Heart left ventricle (tissue), 16 donors: Measurements from ENCODE around the gene POU2AF1. TPM values are rescaled to one million over a fixed set of nuclear protein-coding genes. Genes with fewer than 3 reads are reported as not detected.
A peak's percentile ranks its signal among the peaks of the same experiment; 100 is the strongest.

Experiments used
- ATAC-seq, 4 donors: fragments of 200-7000 bp; cut with Tn5 transposase; one replicate each; pipeline ENCODE4 v1.9.1; 2020 to 2022; ENCODE audit warnings: moderate library complexity in 4 of 4, mild to moderate bottlenecking in 3 of 4, moderate number of reproducible peaks in 1 of 4
- DNase-seq, 5 donors: peaks; one replicate each; pipeline ENCODE4 v3.0.0-alpha.2; 2020
- H3K27ac ChIP-seq, 12 donors: fragments of 200-600 bp; sonication (generic) in 4 of 12; one replicate each; pipeline versions ENCODE4 v1.5.0 to v1.8.0; 2016 to 2022; ENCODE audit warnings: mild to moderate bottlenecking in 2 of 12
- H3K27me3 ChIP-seq, 9 donors: fragments of 200-600 bp; sonication (generic) in 2 of 9; one replicate each; pipeline versions ENCODE4 v1.5.1 to v1.8.0; 2016 to 2022; ENCODE audit warnings: mild to moderate bottlenecking in 3 of 9
- H3K36me3 ChIP-seq, 9 donors: fragments of 200-600 bp; sonication (generic) in 2 of 9; one replicate each; pipeline versions ENCODE4 v1.5.0 to v1.8.0; 2018 to 2022; ENCODE audit warnings: mild to moderate bottlenecking in 2 of 9
- H3K4me1 ChIP-seq, 12 donors: fragments of 200-600 bp; sonication (generic) in 4 of 12; one replicate each; pipeline versions ENCODE4 v1.5.0 to v1.8.0; 2016 to 2022; ENCODE audit warnings: mild to moderate bottlenecking in 3 of 12
- H3K4me3 ChIP-seq, 12 donors: fragments of 200-600 bp; sonication (generic) in 4 of 12; one replicate each; pipeline versions ENCODE4 v1.5.0 to v1.8.0; 2017 to 2022; ENCODE audit warnings: mild to moderate bottlenecking in 9 of 12, moderate library complexity in 4 of 12
- H3K9me3 ChIP-seq, 12 donors: fragments of 200-600 bp; sonication (generic) in 4 of 12; one replicate each; pipeline versions ENCODE4 v1.5.0 to v1.8.0; 2016 to 2022; ENCODE audit warnings: mild to moderate bottlenecking in 1 of 12
- POLR2A ChIP-seq, 2 donors: fragments of 450-650 bp; IDR thresholded peaks; one replicate each; pipeline ENCODE4 v1.6.1; 2017; ENCODE audit warnings: antibody characterized with exemption in 2 of 2, mild to moderate bottlenecking in 2 of 2, moderate library complexity in 2 of 2
- WGBS, 4 donors: extraction: QIAGEN DNeasy Blood & Tissue Kit in 2 of 4; methylation state at CpG; one replicate each; pipeline versions ENCODE4 v1.1.5 to v1.1.7; 2013 to 2018; 5-methylcytosine and 5-hydroxymethylcytosine counted together
- intact Hi-C, 10 donors: fragments of 100-400 bp; cut with DNase I; formaldehyde crosslinking; loops; one replicate each; pipeline versions ENCODE4 v1.11.1 to v1.14.2; 2022
- polyA plus RNA-seq, 2 donors: library from polyadenylated mRNA; stranded (reverse); fragments of 200-250 nt; gene quantifications; one replicate each; pipeline ENCODE4 v1.2.3, GENCODE V29; 2013
- total RNA-seq, 9 donors: library from RNA; depleted of rRNA in 2 of 9; stranded (reverse); fragments of >200 nt in 2 of 9; fragmentation: NEBNext Ultra II Directional in 3 of 9; extraction: Animal tissue kit (Norgen Biotek cat#: 25700) in 3 of 9; gene quantifications; one replicate each; pipeline versions ENCODE4 v1.1.0 to v1.2.4, GENCODE V29; 2016 to 2023
- TF ChIP-seq, protein P1 (sequence below), 12 donors: fragments of 200-600 bp; sonication (generic) in 4 of 12; IDR thresholded peaks; one replicate each; pipeline versions ENCODE4 v1.5.0 to v1.8.0; 2018 to 2022; ENCODE audit warnings: antibody characterized with exemption in 12 of 12, mild to moderate bottlenecking in 5 of 12
- donor health status: ischemic (EF 13 %, LVEDD 7.1; RV severe dilation, severe dysfunction).
- donor health status: healthy with polysubstance abuse.
- donor health status: DM: no; HTN: yes; CAD: no.
- donor health status: DM: no; HTN: no; CAD: no.
- donor health status: ischemic (EF 25% LVEDD 6.9; RV normal size, moderate dysfunction).
- donor health status: ischemic (EF 25% LVEDD 5.7; RV mildly dilated, moderate dysfunction).
- donor health status: healthy.
- donor health status: DM: yes; HTN: yes; CAD: no.
- donor health status: ischemic (EF 35%, LVEDD 5.7; RV mildly dilated, moderate dysfunction).
- donor health status: nonischemic (EF 11% LVEDD 7.7; RV severe dilation, severe dysfunction).
- donor health status: DM: yes; HTN: yes; CAD: no.
- donor health status: PGD.
- donor health status: ischemic (EF 29% LVEDD 5.4; RV normal size, mild dysfunction).
- donor health status: nonischemic (EF 23%, LVEDD 6.1; RV moderate dilation, normal function).

POU2AF1 gene
- total and polyA plus RNA-seq, 11 donors: 0.07 to 1.3 (median 0.24) TPM; not detected in 7

DNA sequence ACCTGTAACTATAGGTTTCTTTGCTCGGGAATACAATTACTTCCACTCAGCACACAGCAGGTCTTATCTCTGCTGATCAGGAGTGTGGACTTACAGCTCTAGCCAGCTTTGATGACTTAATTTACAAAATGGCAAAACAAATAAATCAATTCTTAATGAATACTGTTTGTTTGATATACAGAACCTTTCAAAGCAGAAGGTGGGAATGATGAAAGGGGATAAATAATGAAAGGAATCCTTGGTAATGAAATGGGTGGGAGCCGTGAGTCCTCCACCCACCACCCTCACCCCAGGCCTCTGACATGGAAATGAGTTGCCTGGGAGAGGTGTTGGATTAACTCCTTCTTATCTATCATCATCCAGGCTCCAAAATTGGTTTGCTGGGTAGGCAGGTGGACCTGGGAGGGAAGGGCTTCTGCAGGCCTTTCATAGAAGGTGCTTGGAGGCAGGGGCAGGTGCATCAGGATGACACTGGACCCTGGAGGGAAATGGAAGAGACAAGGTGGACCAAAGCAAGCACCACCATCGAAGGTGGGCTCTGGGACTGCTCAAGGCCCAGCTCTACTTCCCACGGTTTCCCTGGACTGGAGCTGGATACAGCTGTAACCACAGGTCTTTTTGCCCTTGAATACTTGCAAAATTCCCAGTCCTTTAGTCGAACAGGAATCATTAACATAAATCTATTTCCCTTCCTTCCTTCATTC, 23.0 kb downstream of the POU2AF1 start:
- H3K4me3 ChIP-seq: no peak overlapping the region
- ATAC-seq (no peak), DNase-seq (no peak)
- 64 to 84% (median 69%) methylated on average over 5 of the region's 5 CpGs for WGBS, 4 donors
- H3K9me3 ChIP-seq: no peaks in the 10 kb centered on the region
- H3K36me3 ChIP-seq: no peaks in the 10 kb centered on the region
- peaks cover 0 to 8% (median 0%) of the 10 kb centered on the region in 12 donors for H3K4me1 ChIP-seq
- H3K27me3 ChIP-seq: no peaks in the 10 kb centered on the region
- TF ChIP-seq POLR2A (IDR thresholded peaks at IDR 0.05): no peak
- TF ChIP-seq, protein P1, sequence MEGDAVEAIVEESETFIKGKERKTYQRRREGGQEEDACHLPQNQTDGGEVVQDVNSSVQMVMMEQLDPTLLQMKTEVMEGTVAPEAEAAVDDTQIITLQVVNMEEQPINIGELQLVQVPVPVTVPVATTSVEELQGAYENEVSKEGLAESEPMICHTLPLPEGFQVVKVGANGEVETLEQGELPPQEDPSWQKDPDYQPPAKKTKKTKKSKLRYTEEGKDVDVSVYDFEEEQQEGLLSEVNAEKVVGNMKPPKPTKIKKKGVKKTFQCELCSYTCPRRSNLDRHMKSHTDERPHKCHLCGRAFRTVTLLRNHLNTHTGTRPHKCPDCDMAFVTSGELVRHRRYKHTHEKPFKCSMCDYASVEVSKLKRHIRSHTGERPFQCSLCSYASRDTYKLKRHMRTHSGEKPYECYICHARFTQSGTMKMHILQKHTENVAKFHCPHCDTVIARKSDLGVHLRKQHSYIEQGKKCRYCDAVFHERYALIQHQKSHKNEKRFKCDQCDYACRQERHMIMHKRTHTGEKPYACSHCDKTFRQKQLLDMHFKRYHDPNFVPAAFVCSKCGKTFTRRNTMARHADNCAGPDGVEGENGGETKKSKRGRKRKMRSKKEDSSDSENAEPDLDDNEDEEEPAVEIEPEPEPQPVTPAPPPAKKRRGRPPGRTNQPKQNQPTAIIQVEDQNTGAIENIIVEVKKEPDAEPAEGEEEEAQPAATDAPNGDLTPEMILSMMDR (IDR thresholded peaks at IDR 0.05): no peak
- H3K27ac ChIP-seq: no peak overlapping the region
- intact Hi-C loops: no loop called here

DNA sequence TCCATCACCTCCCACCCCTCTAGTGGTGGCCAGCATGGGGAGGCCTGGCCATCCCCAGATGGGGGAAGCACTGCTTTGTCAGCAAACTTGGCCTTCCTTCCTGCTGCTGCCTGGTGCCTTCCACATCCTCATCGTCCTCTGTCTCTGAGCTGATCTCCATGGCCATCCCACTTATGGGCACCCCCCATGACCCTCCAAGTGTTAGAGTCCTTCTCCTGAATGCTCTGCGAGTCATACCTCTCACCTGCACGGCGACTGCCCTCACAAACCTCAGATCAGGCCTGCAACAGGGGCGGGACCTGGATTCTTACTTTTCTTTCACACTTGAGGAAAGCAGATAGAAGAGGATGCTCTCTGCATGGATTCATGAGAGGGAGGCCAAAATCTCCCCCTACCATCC, 24.0 kb downstream of the POU2AF1 start:
- no peaks in the 10 kb centered on the region for H3K27me3 ChIP-seq
- ATAC-seq: no peak
- H3K4me3 ChIP-seq: no peak overlapping the region
- no peaks in the 10 kb centered on the region for H3K36me3 ChIP-seq
- no peaks in the 10 kb centered on the region for H3K9me3 ChIP-seq
- no peak overlapping the region for H3K27ac ChIP-seq
- WGBS, 4 donors: 84 to 89% (median 87%) methylated on average over 5 of the region's 5 CpGs
- DNase-seq: no peak
- no peak for TF ChIP-seq POLR2A (IDR thresholded peaks at IDR 0.05)
- TF ChIP-seq, protein P1 (IDR thresholded peaks at IDR 0.05): no peak
- intact Hi-C loops: no loop called here
- H3K4me1 ChIP-seq: peaks cover 0 to 9% (median 0%) of the 10 kb centered on the region in 12 donors

DNA sequence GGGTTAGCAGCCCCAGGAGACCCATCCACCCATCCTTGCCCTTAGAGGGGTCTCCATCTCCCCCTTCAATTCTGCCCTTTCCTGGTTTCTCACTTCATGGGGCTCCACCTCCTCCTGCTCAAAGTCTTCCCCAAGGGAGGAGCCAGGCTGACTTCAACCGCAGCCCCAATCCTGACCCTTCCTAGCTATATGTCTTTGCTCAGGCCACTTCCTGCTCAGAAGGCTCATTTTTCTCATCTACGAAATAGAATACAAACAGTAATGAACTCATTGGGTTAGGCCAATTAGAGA, 24.5 kb downstream of the POU2AF1 start:
- no peak overlapping the region for H3K4me3 ChIP-seq
- WGBS, 4 donors: 83 to 90% (median 90%) methylated on average over 2 of the region's 2 CpGs
- no peak for TF ChIP-seq POLR2A (IDR thresholded peaks at IDR 0.05)
- TF ChIP-seq, protein P1 (IDR thresholded peaks at IDR 0.05): no peak
- H3K36me3 ChIP-seq: no peaks in the 10 kb centered on the region
- DNase-seq: no peak
- intact Hi-C loops: no loop called here
- H3K4me1 ChIP-seq: peaks cover 0 to 9% (median 0%) of the 10 kb centered on the region in 12 donors
- ATAC-seq: no peak
- H3K9me3 ChIP-seq: no peaks in the 10 kb centered on the region
- no peak overlapping the region for H3K27ac ChIP-seq
- no peaks in the 10 kb centered on the region for H3K27me3 ChIP-seq

DNA sequence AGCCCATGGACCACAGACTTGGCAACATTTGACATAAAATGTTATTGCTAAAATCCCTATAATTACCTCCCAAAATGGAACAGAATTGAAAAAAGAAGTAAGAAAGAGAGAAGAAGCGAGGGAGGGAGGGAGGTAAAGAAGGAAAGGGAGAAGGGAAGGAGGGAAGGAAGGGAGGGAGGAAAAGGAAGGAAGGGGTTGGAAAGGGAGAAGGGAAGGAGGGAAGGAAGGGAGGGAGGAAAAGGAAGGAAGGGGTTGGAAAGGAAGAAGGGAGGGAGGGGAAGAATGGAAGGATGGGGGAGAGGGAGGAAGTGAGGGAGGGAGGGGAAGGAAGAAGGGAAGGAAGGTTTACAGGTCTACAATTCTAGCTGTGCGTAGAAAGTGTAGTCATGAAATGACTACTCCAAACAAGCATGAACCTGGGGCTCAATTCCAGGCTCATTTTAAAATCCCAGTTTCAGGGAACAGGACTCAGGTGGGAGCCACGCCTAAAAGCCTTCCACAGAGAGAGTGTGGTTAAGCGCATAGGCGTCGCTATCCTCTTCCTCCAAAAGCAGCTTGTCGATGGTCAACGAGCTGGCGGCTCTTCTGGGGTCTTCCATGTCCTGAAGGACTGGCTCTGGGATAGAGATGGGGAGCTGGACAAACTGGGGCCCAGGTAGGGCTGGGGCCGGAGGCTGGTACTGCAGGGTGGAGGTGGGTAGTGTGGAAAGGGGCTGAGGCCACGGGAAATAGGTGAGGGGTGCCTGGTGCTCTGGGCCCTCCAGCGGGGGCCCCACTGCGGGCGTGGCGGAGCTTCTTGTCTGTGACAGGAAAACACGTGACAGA, 25.1 kb downstream of the POU2AF1 start:
- peaks cover 0 to 9% (median 0%) of the 10 kb centered on the region in 12 donors for H3K4me1 ChIP-seq
- intact Hi-C loops: no loop called here
- peak overlapping the region in 2 of 12 donors; percentile 13 to 29 for H3K27ac ChIP-seq
- ATAC-seq (no peak), DNase-seq (no peak)
- H3K27me3 ChIP-seq: no peaks in the 10 kb centered on the region
- no peaks in the 10 kb centered on the region for H3K36me3 ChIP-seq
- no peak overlapping the region for H3K4me3 ChIP-seq
- TF ChIP-seq POLR2A (IDR thresholded peaks at IDR 0.05): no peak
- TF ChIP-seq, protein P1 (IDR thresholded peaks at IDR 0.05): no peak
- no peaks in the 10 kb centered on the region for H3K9me3 ChIP-seq
- WGBS, 4 donors: 91 to 95% (median 93%) methylated on average over 16 of the region's 16 CpGs
